Keratinocyte (primary cell): ENCODE measurements around the gene JPH2. TPM values are rescaled to one million over a fixed set of nuclear protein-coding genes. Genes with fewer than 3 reads are reported as not detected.

ENCODE experiments used
- DNase-seq: peaks from one replicate; pipeline ENCODE4 v3.0.0-alpha.2; 2011; ENCODE audit warnings: low read depth, missing footprints, low spot score
- FAIRE-seq: peaks from 2 replicates; lab custom pipeline; 2011; peaks lifted over from hg19 to GRCh38; lab: Jason Lieb, UNC
- H2AFZ ChIP-seq: 2 replicates; pipeline ENCODE4 v1.6.0; 2012; ENCODE audit warnings: low read length, control low read depth, inconsistent platforms; ENCODE audit not compliant: control insufficient read depth
- H3K27ac ChIP-seq: 2 replicates; pipeline ENCODE4 v1.5.1; 2011; ENCODE audit warnings: low read length; ENCODE audit not compliant: control insufficient read depth, insufficient read depth
- H3K27me3 ChIP-seq: 3 replicates; pipeline ENCODE4 v1.6.0; 2011; ENCODE audit warnings: low read length; ENCODE audit not compliant: control insufficient read depth, insufficient read depth; ENCODE audit errors: extremely low read depth
- H3K36me3 ChIP-seq, 2 experiments: 2 replicates in 1 of 2; 3 replicates in 1 of 2; pipeline ENCODE4 v1.5.1; 2011; ENCODE audit warnings: low read length in 2 of 2, mild to moderate bottlenecking in 1 of 2; ENCODE audit not compliant: control insufficient read depth in 2 of 2, insufficient read depth in 2 of 2; ENCODE audit errors: extremely low read depth in 1 of 2
- H3K4me1 ChIP-seq: 3 replicates; pipeline ENCODE4 v1.5.1; 2011; ENCODE audit warnings: low read length; ENCODE audit not compliant: control insufficient read depth, insufficient read depth; ENCODE audit errors: extremely low read depth
- H3K4me2 ChIP-seq: 3 replicates; pipeline ENCODE4 v1.6.0; 2011; ENCODE audit warnings: low read depth, low read length; ENCODE audit not compliant: control insufficient read depth, insufficient read depth; ENCODE audit errors: extremely low read depth
- H3K4me3 ChIP-seq, 3 experiments: fragments of 200-600 bp in 1 of 3; sonication (generic) in 1 of 3; 2 replicates in 2 of 3; 3 replicates in 1 of 3; pipeline ENCODE4 v1.5.1; 2011 to 2016; ENCODE audit warnings: low read length in 3 of 3, mild to moderate bottlenecking in 3 of 3, control low read depth in 2 of 3, inconsistent platforms in 1 of 3, low read depth in 1 of 3, mixed read lengths in 1 of 3, mixed run types in 1 of 3, moderate library complexity in 1 of 3; ENCODE audit not compliant: control insufficient read depth in 2 of 3, insufficient read depth in 2 of 3; ENCODE audit errors: extremely low read depth in 1 of 3
- H3K79me2 ChIP-seq: 2 replicates; pipeline ENCODE4 v1.6.0; 2012; ENCODE audit warnings: low read length; ENCODE audit not compliant: control insufficient read depth, insufficient read depth
- H3K9ac ChIP-seq: 3 replicates; pipeline ENCODE4 v1.6.0; 2011; ENCODE audit warnings: low read length; ENCODE audit not compliant: control insufficient read depth, insufficient read depth; ENCODE audit errors: extremely low read depth
- H3K9me1 ChIP-seq: 3 replicates; pipeline ENCODE4 v1.6.0; 2011; ENCODE audit warnings: low read length; ENCODE audit not compliant: control insufficient read depth, insufficient read depth; ENCODE audit errors: extremely low read depth
- H3K9me3 ChIP-seq: 2 replicates; pipeline ENCODE4 v1.5.1; 2012; ENCODE audit warnings: low read depth, low read length; ENCODE audit not compliant: control insufficient read depth
- H4K20me1 ChIP-seq: 3 replicates; pipeline ENCODE4 v1.6.0; 2011; ENCODE audit warnings: low read length; ENCODE audit not compliant: control insufficient read depth, insufficient read depth; ENCODE audit errors: extremely low read depth
- EZH2 ChIP-seq: IDR thresholded peaks from one replicate; pipeline ENCODE4 v1.6.1; 2012; ENCODE audit warnings: inconsistent platforms, mild to moderate bottlenecking, low read length, moderate library complexity
- dilution Hi-C: fragments of 300-500 bp; cut with MboI; formaldehyde crosslinking; loops from one replicate; pipeline ENCODE4 v1.7.0; 2020; ENCODE audit warnings: low sequenced_read_pairs; ENCODE audit not compliant: extremely low pct_ligation_motif_present
- polyA plus RNA-seq, 5 experiments: library from polyadenylated mRNA; depleted of rRNA in 3 of 5; stranded (reverse) in 3 of 5; stranded (forward) in 1 of 5; unstranded in 1 of 5; fragments of >200 nt; gene quantifications; 1 replicate in 1 of 5; 2 replicates in 3 of 5; 3 replicates in 1 of 5; pipeline versions ENCODE4 v1.2.1 to v1.2.3, GENCODE V29; 2011 to 2012; ENCODE audit warnings: missing spikeins in 2 of 5, low read depth in 1 of 5, low replicate concordance in 1 of 5
- TF ChIP-seq, protein P1 (sequence below), 3 experiments: IDR thresholded peaks in 1 of 3; conservative IDR thresholded peaks in 1 of 3; optimal IDR thresholded peaks in 1 of 3; 2 replicates in 2 of 3; 3 replicates in 1 of 3; pipeline versions ENCODE3 to v1.5.1; 2011; ENCODE audit warnings: low read length in 3 of 3, mild to moderate bottlenecking in 3 of 3, moderate library complexity in 2 of 3, control low read depth in 1 of 3, inconsistent platforms in 1 of 3; ENCODE audit not compliant: insufficient read depth in 2 of 3; ENCODE audit errors: extremely low read depth in 1 of 3

The JPH2 gene
- polyA plus RNA-seq, 1 donor (not counting 4 experiments of a cell fraction or from before 2014, with no cell fraction given) = 2.5 TPM

DNA sequence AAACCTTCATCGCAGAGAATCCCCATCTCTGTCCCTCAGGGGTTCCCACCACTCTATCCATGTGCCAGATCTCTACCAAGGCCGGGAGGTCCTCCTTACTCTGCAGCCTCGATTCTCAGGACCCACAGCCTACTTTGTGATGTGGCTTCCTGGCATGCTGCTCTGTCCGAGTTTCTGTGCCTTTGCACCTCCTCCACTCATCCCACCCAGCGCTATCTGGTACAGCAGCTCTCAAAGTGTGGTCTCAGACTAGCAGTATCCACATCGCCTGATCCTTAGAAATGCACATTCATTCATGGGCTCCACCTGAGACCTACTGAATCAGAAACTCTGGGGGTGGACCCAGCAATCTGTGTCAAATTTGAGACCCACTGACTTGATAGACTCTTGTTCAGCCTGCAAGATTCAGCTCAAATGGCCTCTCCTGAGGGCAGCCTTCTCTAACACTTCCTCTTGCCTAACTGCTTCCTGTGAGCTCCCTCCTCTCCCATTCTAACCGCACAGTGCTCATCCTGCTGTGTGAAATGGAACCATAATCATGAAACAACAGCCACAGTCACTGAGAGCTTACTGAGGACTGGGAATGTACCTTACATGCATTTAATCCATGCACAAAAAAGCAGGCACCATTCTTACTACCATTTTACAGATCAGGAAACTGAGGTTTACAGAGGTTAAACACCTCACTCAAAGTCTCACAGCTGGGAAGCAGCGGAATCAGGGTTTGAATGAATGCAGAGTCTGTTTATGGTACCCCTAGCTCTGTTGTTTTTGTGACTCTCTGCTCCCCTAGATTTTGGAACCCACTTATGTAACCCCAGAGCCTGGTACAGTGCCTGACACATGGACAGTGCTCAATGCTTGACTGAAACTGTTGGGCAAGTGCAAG, 69.4 kb downstream of the JPH2 start:
- Histone ChIP-seq H3K4me3 (no peak overlapping the region), H3K9me1 (no peaks in the 10 kb centered on the region), H3K79me2 (no peaks in the 10 kb centered on the region), H3K4me1 (no peaks in the 10 kb centered on the region), H3K4me2 (no peak overlapping the region), H3K36me3 (no peaks in the 10 kb centered on the region), H4K20me1 (no peaks in the 10 kb centered on the region), H2AFZ (no peak overlapping the region), H3K27ac (no peak overlapping the region), H3K9me3 (no peaks in the 10 kb centered on the region), H3K9ac (no peak overlapping the region), H3K27me3 (no peaks in the 10 kb centered on the region)
- dilution Hi-C loops = no loop called here
- TF ChIP-seq EZH2 = no peak
- TF ChIP-seq, protein P1, sequence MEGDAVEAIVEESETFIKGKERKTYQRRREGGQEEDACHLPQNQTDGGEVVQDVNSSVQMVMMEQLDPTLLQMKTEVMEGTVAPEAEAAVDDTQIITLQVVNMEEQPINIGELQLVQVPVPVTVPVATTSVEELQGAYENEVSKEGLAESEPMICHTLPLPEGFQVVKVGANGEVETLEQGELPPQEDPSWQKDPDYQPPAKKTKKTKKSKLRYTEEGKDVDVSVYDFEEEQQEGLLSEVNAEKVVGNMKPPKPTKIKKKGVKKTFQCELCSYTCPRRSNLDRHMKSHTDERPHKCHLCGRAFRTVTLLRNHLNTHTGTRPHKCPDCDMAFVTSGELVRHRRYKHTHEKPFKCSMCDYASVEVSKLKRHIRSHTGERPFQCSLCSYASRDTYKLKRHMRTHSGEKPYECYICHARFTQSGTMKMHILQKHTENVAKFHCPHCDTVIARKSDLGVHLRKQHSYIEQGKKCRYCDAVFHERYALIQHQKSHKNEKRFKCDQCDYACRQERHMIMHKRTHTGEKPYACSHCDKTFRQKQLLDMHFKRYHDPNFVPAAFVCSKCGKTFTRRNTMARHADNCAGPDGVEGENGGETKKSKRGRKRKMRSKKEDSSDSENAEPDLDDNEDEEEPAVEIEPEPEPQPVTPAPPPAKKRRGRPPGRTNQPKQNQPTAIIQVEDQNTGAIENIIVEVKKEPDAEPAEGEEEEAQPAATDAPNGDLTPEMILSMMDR (optimal IDR thresholded peaks at IDR 0.05 in 1 of 3, IDR thresholded peaks at IDR 0.05 in 1 of 3, conservative IDR thresholded peaks at IDR 0.05 in 1 of 3; ENCODE audit: extremely low read depth in 1 of 3, insufficient read depth in 2 of 3, low read length in 3 of 3) = no peak
- DNase-seq (no peak), FAIRE-seq (no peak)

DNA sequence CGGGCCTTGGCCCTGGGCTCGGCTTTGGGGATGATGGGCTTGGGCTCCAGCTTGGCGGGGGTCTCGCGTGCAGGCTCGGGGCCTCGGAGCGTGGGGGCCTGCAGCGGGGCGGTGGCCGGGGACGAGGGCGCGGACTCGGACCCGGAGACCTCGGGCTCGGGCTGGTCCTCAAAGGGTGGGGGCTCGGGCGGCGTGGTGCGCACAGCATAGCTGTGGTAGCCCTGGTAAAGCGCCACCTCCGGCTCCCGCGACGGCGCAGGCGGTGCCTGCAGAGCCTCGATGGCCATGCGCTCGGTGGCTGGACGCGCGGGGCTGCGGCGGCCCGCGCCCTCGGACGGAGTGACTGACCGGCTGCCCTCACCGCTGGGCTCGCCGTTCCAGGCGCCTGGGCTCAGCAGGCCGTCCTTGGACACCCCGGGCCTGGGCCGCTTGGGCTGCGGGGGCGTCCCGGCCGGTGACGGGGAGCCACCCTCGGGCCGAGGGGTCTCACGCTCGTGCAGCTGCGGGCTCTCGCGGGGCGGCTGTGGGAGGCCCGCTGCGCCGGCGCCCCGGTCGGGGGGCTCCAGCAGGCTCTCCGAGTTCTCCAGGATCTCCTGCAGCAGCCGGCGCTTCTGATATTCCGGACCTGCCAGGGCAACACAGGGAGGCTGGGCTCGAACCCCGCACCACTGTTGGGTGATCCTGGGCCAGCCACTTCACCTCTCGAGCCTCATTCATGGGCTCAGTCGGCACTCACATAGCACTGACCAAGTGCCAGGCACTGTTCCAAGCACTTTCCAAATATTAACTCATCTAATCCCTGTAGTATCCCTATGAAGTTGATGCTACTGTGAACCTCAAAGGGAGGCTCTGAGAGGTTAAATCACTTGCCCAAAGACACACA, 71.0 kb downstream of the JPH2 start:
- no peaks in the 10 kb centered on the region for H3K9me3 ChIP-seq
- H4K20me1 ChIP-seq = no peaks in the 10 kb centered on the region
- no peak overlapping the region for H2AFZ ChIP-seq
- dilution Hi-C loops = no loop called here
- DNase-seq (no peak), FAIRE-seq (no peak)
- H3K4me1 ChIP-seq = peaks cover 6% of the 10 kb centered on the region
- no peaks in the 10 kb centered on the region for H3K9me1 ChIP-seq
- no peaks in the 10 kb centered on the region for H3K27me3 ChIP-seq
- TF ChIP-seq, protein P1 (optimal IDR thresholded peaks at IDR 0.05 in 1 of 3, IDR thresholded peaks at IDR 0.05 in 1 of 3, conservative IDR thresholded peaks at IDR 0.05 in 1 of 3; ENCODE audit: extremely low read depth in 1 of 3, insufficient read depth in 2 of 3, low read length in 3 of 3) = no peak
- TF ChIP-seq EZH2 = no peak
- no peak overlapping the region for H3K4me2 ChIP-seq
- no peaks in the 10 kb centered on the region for H3K36me3 ChIP-seq
- H3K79me2 ChIP-seq = no peaks in the 10 kb centered on the region
- H3K9ac ChIP-seq = no peak overlapping the region
- no peak overlapping the region for H3K4me3 ChIP-seq
- no peak overlapping the region for H3K27ac ChIP-seq
